Parathyroid adenoma (tissue), 2 donors: Measurements from ENCODE around the gene USP2.
A peak's percentile ranks its signal among the peaks of the same experiment; 100 is the strongest.

Source experiments
- H2AFZ ChIP-seq: fragments of 300-600 bp; sonication (generic); one replicate; pipeline ENCODE4 v1.7.0; 2017; ENCODE audit warnings: antibody characterized with exemption, mild to moderate bottlenecking
- H3K27ac ChIP-seq: fragments of 300-600 bp; sonication (generic); one replicate; pipeline ENCODE4 v1.7.0; 2017
- H3K27me3 ChIP-seq: fragments of 300-600 bp; sonication (generic); one replicate; pipeline ENCODE4 v1.7.0; 2017; ENCODE audit warnings: low read length; ENCODE audit not compliant: control insufficient read depth, insufficient read depth
- H3K36me3 ChIP-seq: fragments of 300-600 bp; sonication (generic); one replicate; pipeline ENCODE4 v1.7.0; 2017; ENCODE audit warnings: low read length; ENCODE audit not compliant: control insufficient read depth, insufficient read depth
- H3K4me1 ChIP-seq: fragments of 300-600 bp; sonication (generic); one replicate; pipeline ENCODE4 v1.7.0; 2017; ENCODE audit warnings: control low read depth
- H3K4me2 ChIP-seq: fragments of 300-600 bp; sonication (generic); one replicate; pipeline ENCODE4 v1.7.0; 2017; ENCODE audit warnings: low read length
- H3K4me3 ChIP-seq: fragments of 300-600 bp; sonication (generic); one replicate; pipeline ENCODE4 v1.7.0; 2017; ENCODE audit warnings: low read depth, low read length
- H3K79me2 ChIP-seq: fragments of 300-600 bp; sonication (generic); one replicate; pipeline ENCODE4 v1.7.0; 2017; ENCODE audit warnings: control low read depth
- H3K9ac ChIP-seq: fragments of 300-600 bp; sonication (generic); one replicate; pipeline ENCODE4 v1.7.0; 2017; ENCODE audit warnings: mild to moderate bottlenecking
- H3K9me3 ChIP-seq: fragments of 300-600 bp; sonication (generic); one replicate; pipeline ENCODE4 v1.7.0; 2017; ENCODE audit warnings: low read length; ENCODE audit not compliant: control insufficient read depth
- TF ChIP-seq, protein P1 (sequence below): fragments of 300-600 bp; sonication (generic); IDR thresholded peaks from one replicate; pipeline ENCODE4 v1.7.0; 2017; ENCODE audit warnings: antibody characterized with exemption, mild to moderate bottlenecking
- donor health status: primary hyperparathyroidism.

Gene USP2

DNA sequence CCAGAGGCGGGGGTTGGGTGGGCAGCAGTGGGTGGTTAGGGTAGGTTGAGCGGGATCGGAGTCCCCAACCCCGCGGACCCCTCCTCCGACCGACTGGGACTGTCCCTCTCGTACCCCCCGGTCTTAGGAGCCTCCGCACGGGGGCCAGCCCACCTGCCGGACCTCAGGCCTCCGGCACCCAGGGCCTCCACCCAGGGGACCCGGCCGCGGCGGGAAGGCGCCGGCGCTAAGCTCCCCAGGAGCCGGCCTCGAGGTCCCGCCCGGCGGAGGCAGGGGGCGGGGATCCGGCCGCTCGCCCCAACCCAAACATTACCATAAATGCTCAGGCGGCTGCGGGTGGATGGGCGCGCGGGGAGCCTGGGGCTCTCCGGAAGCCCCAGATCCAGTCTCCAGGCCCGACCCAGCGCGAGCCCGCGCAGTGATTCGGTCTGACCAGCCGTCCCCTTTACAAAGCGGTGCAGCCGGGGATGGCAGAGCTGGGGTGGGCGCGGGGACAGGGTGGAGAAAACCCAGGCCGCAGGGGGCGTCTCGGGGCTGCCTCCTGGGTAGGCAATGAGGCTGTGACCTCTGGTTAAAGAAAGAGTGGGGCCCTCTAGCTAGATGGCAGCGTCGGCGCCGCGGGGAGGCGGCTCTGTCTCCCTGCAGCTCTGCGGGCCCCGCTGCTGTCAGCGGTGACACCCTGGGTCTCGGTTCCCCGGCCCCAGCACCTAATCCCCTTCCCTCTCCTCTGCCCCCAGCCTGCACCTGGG lies 60.5 kb downstream of the USP2 start:
- Histone ChIP-seq H2AFZ (peak overlapping the region; percentile 88), H3K4me3 (peak overlapping the region; percentile 44), H3K79me2 (no peaks in the 10 kb centered on the region), H3K9ac (no peak overlapping the region), H3K36me3 (no peaks in the 10 kb centered on the region), H3K9me3 (no peaks in the 10 kb centered on the region), H3K27ac (peak overlapping the region; percentile 70), H3K4me1 (peaks cover 4% of the 10 kb centered on the region), H3K27me3 (no peaks in the 10 kb centered on the region), H3K4me2 (peak overlapping the region; percentile 75)
- TF ChIP-seq, protein P1, sequence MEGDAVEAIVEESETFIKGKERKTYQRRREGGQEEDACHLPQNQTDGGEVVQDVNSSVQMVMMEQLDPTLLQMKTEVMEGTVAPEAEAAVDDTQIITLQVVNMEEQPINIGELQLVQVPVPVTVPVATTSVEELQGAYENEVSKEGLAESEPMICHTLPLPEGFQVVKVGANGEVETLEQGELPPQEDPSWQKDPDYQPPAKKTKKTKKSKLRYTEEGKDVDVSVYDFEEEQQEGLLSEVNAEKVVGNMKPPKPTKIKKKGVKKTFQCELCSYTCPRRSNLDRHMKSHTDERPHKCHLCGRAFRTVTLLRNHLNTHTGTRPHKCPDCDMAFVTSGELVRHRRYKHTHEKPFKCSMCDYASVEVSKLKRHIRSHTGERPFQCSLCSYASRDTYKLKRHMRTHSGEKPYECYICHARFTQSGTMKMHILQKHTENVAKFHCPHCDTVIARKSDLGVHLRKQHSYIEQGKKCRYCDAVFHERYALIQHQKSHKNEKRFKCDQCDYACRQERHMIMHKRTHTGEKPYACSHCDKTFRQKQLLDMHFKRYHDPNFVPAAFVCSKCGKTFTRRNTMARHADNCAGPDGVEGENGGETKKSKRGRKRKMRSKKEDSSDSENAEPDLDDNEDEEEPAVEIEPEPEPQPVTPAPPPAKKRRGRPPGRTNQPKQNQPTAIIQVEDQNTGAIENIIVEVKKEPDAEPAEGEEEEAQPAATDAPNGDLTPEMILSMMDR, result no peak

DNA sequence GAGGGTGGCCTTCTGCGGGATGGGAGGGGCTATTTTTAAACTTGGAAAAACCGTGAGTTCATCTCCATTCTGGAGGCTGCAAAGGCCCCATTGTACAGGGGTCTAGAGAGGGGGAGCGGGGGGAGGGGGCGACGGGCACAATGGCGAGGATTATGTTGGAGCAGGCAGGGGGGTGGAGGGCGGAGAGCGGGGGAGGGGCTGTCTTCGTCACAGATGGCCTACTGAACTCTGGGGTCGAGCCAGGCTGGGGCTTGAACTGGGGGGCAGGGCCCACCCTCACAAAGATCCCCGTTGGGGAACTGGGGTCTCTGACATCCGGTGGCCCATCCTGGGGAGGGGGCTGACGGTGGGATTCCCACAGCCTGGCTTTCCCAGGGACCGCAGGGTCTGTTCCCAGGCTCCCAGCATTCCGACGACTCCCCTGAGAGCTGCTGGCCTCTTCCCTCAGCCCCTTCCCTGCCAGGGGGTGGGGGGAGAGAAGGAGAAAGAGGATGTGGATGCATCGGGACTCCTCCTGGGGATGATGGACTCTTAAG lies 61.2 kb downstream of the USP2 start:
- peak overlapping the region; percentile 70 for H3K27ac ChIP-seq
- H2AFZ ChIP-seq, result peak overlapping the region; percentile 88
- no peak overlapping the region for H3K9ac ChIP-seq
- peak overlapping the region; percentile 44 for H3K4me3 ChIP-seq
- no peaks in the 10 kb centered on the region for H3K79me2 ChIP-seq
- peak overlapping the region; percentile 75 for H3K4me2 ChIP-seq
- H3K4me1 ChIP-seq, result peaks cover 4% of the 10 kb centered on the region
- H3K36me3 ChIP-seq, result no peaks in the 10 kb centered on the region
- no peaks in the 10 kb centered on the region for H3K9me3 ChIP-seq
- H3K27me3 ChIP-seq, result no peaks in the 10 kb centered on the region
- TF ChIP-seq, protein P1, result no peak

DNA sequence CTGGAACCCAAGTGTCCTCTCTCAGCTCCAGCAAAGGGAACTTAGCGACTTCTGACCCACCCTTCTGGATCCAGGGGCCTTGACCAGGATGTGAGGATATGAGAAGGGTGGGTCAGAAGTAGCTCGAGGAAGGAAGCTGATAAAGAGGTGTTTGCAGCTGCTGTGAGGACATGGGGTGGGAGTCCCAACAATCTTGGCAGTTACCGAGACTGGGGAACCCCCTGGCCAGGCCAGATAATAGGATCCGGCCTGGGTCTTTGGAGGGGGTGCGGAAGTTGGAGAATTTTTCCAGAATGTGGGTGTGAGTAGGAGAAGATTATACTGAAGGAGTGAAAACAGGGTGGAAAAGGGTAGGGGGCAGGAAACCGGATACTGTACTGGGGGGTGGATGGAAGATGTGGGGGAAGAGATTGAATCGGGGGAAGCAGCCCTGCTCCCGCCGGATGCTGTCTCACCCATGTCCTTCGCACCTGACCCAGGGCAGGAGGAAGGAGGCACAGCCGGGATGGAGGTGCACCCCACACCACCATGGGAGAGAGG lies 61.7 kb downstream of the USP2 start:
- H2AFZ ChIP-seq, result no peak overlapping the region
- peak overlapping the region; percentile 70 for H3K27ac ChIP-seq
- no peak overlapping the region for H3K4me3 ChIP-seq
- no peaks in the 10 kb centered on the region for H3K27me3 ChIP-seq
- no peaks in the 10 kb centered on the region for H3K9me3 ChIP-seq
- H3K4me1 ChIP-seq, result peaks cover 4% of the 10 kb centered on the region
- no peaks in the 10 kb centered on the region for H3K36me3 ChIP-seq
- H3K79me2 ChIP-seq, result no peaks in the 10 kb centered on the region
- no peak overlapping the region for H3K4me2 ChIP-seq
- TF ChIP-seq, protein P1, result no peak
- no peak overlapping the region for H3K9ac ChIP-seq

DNA sequence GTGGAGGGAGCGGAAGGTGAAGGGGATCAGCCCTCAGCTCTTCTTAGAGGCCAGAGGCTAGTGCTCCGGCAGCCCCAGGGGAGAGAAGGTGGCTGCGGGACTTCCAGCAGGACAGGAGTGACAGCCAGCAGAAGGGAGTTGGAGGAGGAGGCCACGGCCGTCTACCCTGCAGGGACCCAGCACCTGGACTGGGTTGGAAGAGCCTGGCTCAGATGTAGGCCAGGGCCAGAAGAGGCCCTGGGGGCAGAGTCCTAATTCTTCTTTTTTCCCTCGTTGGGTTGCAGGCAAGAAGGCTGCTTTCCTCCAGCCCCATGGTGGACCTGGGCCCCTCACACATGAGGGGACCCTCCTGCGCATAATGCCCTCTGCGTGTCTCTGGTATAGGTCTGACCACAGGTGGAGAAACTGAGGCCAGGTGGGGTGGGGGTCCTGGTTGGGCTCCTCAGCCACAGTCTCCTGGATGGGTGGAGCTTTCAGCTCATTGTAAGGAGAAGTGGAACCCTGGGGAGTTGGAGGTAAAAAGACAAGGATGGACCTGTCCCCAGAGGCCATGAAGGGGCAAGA lies 62.3 kb downstream of the USP2 start:
- Histone ChIP-seq H3K4me3 (no peak overlapping the region), H3K4me1 (peaks cover 4% of the 10 kb centered on the region), H3K27ac (peak overlapping the region; percentile 70), H3K9ac (no peak overlapping the region), H3K4me2 (no peak overlapping the region), H3K9me3 (no peaks in the 10 kb centered on the region), H2AFZ (no peak overlapping the region), H3K79me2 (no peaks in the 10 kb centered on the region), H3K27me3 (no peaks in the 10 kb centered on the region), H3K36me3 (no peaks in the 10 kb centered on the region)
- TF ChIP-seq, protein P1, result no peak
